ENCODE results near the gene HBD. TPM values are rescaled to one million over a fixed set of nuclear protein-coding genes. Genes with fewer than 3 reads are reported as not detected.

Gene HBD
- total RNA-seq, 1 donor from 2014 or later: not detected

DNA sequence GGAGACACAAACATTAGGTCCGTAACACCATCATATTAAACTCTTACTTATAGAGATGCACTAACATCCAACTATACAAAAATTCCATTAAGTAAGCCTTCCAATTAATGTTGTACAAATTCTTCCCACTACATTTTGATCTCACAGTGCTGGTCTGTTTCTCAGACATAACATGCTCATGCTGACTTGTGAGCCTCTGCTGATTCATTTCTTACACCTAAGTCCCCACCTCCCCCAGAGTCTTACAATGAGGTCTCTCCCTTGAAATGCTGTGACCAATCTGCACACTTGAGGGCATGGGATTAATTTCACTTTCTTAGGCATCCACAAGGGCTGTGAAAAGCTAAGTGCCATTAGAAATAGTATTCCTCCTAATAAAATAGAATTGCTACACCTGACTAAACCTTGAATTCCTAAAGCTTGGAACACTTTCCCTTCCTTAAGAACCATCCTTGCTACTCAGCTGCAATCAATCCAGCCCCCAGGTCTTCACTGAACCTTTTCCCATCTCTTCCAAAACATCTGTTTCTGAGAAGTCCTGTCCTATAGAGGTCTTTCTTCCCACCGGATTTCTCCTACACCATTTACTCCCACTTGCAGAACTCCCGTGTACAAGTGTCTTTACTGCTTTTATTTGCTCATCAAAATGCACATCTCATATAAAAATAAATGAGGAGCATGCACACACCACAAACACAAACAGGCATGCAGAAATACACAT is 13.3 kb upstream of the HBD start:
- TF ChIP-seq POLR2AphosphoS5 (IDR thresholded peaks at IDR 0.05; ENCODE audit: insufficient read depth in 1 of 2, low read depth in 1 of 2) (no peak), POLR2A (IDR thresholded peaks at IDR 0.05) (no peak)
- TF ChIP-seq, protein P1, sequence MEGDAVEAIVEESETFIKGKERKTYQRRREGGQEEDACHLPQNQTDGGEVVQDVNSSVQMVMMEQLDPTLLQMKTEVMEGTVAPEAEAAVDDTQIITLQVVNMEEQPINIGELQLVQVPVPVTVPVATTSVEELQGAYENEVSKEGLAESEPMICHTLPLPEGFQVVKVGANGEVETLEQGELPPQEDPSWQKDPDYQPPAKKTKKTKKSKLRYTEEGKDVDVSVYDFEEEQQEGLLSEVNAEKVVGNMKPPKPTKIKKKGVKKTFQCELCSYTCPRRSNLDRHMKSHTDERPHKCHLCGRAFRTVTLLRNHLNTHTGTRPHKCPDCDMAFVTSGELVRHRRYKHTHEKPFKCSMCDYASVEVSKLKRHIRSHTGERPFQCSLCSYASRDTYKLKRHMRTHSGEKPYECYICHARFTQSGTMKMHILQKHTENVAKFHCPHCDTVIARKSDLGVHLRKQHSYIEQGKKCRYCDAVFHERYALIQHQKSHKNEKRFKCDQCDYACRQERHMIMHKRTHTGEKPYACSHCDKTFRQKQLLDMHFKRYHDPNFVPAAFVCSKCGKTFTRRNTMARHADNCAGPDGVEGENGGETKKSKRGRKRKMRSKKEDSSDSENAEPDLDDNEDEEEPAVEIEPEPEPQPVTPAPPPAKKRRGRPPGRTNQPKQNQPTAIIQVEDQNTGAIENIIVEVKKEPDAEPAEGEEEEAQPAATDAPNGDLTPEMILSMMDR (IDR thresholded peaks at IDR 0.05): no peak
- intact Hi-C loops (cut with DNase I): no loop called here
- Histone ChIP-seq H3K4me3 (no peak overlapping the region), H3K4me1 (no peaks in the 10 kb centered on the region), H3K27me3 (no peaks in the 10 kb centered on the region), H3K36me3 (no peaks in the 10 kb centered on the region), H3K9me3 (no peaks in the 10 kb centered on the region), H3K27ac (no peak overlapping the region)
- no peak for DNase-seq (ENCODE audit: extremely low spot score in 2 of 2)

DNA sequence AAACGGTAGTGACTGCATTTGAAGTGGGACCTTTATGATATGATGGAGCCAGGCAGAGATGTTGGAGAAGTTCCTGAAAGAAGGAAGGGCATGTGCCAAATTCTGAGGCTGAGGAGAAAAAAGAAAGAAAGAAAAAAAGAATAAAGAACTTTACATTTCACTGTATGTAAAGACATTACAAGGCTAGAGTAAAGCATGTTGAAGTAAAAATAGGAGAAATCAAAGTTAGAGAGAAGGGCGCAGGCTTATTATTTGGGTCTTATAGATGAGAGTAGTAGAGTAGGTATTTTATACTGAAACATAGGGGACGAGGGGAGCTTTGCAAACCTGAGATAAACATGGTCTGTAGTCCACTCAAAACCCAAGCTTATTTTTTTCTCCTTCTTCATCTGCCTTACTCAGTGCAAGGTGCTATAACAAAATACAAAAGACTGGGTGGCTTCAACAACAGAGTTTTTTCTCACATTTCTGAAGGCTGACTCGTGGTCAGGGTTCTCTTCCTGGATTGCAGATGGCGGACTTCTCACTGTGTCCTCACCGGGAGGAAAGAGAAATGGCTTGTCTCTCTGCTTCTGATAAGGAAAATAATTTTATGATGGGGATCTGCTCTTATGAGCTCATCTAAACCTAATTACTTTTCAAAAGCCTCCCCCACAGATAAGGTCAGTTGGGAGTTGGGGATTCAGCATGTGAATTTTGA is 12.6 kb upstream of the HBD start:
- Histone ChIP-seq H3K9me3 (no peaks in the 10 kb centered on the region), H3K4me3 (no peak overlapping the region), H3K27ac (no peak overlapping the region), H3K27me3 (no peaks in the 10 kb centered on the region), H3K4me1 (no peaks in the 10 kb centered on the region), H3K36me3 (no peaks in the 10 kb centered on the region)
- TF ChIP-seq POLR2AphosphoS5 (IDR thresholded peaks at IDR 0.05; ENCODE audit: insufficient read depth in 1 of 2, low read depth in 1 of 2): no peak
- no peak for TF ChIP-seq POLR2A (IDR thresholded peaks at IDR 0.05)
- TF ChIP-seq, protein P1 (IDR thresholded peaks at IDR 0.05): no peak
- DNase-seq (ENCODE audit: extremely low spot score in 2 of 2): no peak
- intact Hi-C loops (cut with DNase I): no loop called here

DNA sequence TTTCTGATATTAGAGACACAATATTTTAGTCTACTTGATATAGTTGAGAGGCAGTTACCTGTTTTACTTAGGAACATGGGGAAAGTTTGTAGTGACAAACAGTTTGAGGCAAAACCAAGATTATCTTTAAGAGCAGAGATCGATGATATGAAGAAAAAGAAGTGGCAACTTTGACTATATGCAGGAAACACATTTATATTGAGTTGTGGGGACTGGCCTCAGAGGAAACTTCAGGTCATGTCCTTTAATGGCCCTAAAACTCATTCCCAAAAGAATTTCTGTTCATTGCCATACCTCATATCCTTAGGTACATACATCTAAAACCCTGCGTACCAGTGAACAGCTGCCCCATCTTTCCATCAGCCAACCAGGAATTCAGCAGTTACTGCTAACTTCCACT is 10.9 kb upstream of the HBD start:
- Histone ChIP-seq H3K9me3 (no peaks in the 10 kb centered on the region), H3K4me1 (no peaks in the 10 kb centered on the region), H3K27ac (no peak overlapping the region), H3K4me3 (no peak overlapping the region), H3K36me3 (no peaks in the 10 kb centered on the region), H3K27me3 (no peaks in the 10 kb centered on the region)
- TF ChIP-seq POLR2A (IDR thresholded peaks at IDR 0.05) (no peak), POLR2AphosphoS5 (IDR thresholded peaks at IDR 0.05; ENCODE audit: insufficient read depth in 1 of 2, low read depth in 1 of 2) (no peak)
- TF ChIP-seq, protein P1 (IDR thresholded peaks at IDR 0.05): no peak
- DNase-seq (ENCODE audit: extremely low spot score in 2 of 2): no peak
- intact Hi-C loops (cut with DNase I): no loop called here

DNA sequence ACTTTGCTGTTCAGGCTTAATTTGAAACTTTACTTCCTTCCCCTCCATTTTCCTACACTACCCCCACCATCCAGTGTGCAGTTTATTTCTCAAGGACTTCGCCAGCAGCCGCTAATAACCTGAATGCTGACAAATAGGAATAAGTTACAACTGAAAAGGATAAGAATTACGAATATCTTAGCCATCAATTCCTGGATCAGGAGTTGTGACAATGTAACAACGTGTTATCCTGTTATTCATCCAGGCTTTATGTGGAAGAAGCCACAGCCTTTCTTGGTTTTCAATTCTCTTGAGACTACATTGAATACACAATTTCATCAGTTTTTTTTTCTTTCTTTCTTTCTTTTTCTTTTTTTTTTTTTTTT is 9.5 kb upstream of the HBD start:
- no peaks in the 10 kb centered on the region for H3K4me1 ChIP-seq
- no peak overlapping the region for H3K4me3 ChIP-seq
- TF ChIP-seq, protein P1 (IDR thresholded peaks at IDR 0.05): no peak
- no peak for TF ChIP-seq POLR2AphosphoS5 (IDR thresholded peaks at IDR 0.05; ENCODE audit: insufficient read depth in 1 of 2, low read depth in 1 of 2)
- TF ChIP-seq POLR2A (IDR thresholded peaks at IDR 0.05): no peak
- intact Hi-C loops (cut with DNase I): no loop called here
- no peaks in the 10 kb centered on the region for H3K9me3 ChIP-seq
- DNase-seq (ENCODE audit: extremely low spot score in 2 of 2): no peak
- no peaks in the 10 kb centered on the region for H3K36me3 ChIP-seq
- H3K27me3 ChIP-seq: no peaks in the 10 kb centered on the region
- no peak overlapping the region for H3K27ac ChIP-seq

Measured in vagina (tissue), 2 donors.